Neural cell (in vitro differentiated cells): ENCODE measurements around the gene GTF2H1.

Experiments used
- RAD21 ChIP-seq: fragments of 450-650 bp; conservative IDR thresholded peaks from 2 replicates; pipeline ENCODE4 v1.6.1; 2014; ENCODE audit warnings: antibody characterized with exemption, mild to moderate bottlenecking, moderate library complexity
- TF ChIP-seq, protein P1 (sequence below): fragments of 450-650 bp; IDR thresholded peaks from 2 replicates; pipeline ENCODE4 v1.5.1; 2014; ENCODE audit warnings: antibody characterized with exemption, mild to moderate bottlenecking, moderate library complexity; ENCODE audit not compliant: poor library complexity, severe bottlenecking

DNA sequence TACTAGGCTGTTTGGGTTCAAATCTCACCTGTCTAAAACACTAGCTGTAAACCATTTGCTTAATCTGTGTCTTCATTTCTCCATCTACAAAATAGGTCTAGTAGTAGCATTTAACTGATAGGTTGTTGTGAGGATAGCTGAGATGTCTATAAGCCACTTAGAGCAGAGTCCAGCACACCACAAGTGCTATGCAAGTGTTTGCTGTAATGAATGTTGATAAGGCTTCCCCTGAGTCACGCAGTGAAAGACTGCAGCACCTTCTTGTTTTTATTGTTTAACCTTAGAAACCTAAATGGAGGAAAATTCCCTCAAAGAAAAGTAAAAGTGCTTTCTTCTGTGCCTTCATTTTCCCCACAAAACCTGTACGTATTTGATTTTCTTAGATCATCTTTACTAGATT is 48.9 kb downstream of the GTF2H1 start:
- TF ChIP-seq RAD21, result no peak
- TF ChIP-seq, protein P1, sequence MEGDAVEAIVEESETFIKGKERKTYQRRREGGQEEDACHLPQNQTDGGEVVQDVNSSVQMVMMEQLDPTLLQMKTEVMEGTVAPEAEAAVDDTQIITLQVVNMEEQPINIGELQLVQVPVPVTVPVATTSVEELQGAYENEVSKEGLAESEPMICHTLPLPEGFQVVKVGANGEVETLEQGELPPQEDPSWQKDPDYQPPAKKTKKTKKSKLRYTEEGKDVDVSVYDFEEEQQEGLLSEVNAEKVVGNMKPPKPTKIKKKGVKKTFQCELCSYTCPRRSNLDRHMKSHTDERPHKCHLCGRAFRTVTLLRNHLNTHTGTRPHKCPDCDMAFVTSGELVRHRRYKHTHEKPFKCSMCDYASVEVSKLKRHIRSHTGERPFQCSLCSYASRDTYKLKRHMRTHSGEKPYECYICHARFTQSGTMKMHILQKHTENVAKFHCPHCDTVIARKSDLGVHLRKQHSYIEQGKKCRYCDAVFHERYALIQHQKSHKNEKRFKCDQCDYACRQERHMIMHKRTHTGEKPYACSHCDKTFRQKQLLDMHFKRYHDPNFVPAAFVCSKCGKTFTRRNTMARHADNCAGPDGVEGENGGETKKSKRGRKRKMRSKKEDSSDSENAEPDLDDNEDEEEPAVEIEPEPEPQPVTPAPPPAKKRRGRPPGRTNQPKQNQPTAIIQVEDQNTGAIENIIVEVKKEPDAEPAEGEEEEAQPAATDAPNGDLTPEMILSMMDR, result no peak
